ENCODE results near the gene DOCK4.

DOCK4 gene

DNA sequence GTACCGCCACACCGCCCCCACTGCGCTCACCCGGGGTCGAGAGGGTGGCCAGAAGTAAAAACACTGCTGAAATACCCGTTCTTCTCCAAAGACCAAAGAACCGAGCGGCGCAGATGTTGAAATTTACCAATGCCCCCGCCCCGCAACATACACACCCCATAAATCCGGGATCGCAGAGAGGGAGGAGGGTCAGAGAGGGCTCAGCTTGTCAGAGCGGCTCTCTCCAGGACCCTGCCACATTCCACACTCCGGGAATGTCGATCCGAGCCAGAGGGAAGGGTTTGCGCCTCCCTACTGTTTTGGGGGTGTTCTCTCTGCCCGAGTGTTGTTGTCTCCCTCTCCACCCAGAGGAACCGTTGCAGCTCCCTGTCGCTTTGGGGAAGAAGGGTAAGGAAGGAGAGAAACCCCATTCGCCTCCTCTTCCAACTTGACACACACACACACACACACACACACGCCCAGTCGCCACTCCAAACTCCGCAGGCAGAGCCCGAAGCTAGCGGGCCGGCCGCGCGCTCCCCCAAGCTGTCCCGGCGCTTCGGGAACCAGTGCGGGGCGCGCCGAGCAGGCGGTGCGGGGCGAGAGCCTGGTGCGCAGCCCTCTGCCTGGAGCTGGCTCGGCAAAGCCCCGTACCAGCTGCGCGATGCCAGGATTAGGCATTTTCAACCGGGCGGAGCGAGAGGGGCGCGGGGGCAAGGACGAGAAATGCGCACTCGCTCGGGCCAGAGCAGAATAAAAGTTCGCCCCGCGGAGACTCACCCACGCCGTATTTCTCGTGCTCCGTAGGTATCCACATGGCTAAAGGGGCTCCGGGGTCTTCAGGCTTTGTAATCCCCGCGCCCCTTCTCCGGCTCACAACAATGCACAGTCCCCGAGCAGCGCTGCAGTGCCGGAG, 609 bp downstream of the DOCK4 start:
- peak; percentile 51 for DNase-seq
- H3K9me3 Mint-ChIP-seq = no peaks in the 10 kb centered on the region
- H3K4me3 Mint-ChIP-seq = peak overlapping the region; percentile 88

DNA sequence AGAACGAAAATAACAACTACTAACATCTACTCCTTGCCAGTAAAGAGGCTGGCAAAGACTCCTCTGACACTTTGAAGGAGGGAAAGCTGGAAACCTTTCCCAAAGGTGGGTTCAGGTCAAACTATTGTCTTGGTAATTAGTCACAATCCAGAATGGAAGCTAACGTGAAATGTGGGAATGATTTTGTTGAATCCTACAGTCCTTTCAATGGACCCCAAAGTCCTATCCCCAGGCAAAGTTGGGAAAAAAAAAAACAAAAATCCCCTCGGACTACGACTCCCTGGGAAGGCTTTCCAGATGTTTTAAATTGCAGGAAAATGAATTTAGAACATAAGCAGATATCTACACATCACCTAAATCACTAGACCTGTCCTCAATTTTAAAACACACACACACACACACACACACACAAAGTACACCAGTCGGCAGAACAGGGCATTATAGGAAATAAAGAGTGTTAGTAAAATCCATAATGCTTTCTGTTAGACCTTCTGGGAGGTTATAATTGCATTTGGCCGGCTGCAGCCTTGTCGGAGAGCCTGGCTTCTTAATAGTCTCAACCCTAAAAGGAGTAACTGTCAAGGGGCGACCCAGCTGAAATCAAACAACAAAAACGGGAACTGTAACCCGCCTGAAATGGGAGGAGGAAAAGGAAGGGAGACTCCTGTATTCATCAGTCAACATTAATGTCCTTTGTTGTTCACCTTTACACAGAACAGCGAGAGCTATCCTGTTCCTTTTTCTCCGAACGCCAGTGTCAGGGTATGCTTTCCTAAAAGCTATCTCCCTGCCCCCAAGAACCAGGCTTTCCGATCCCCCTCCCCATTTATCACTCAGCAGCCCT, 1.5 kb downstream of the DOCK4 start:
- Mint-ChIP-seq H3K27me3 (peaks cover 53% of the 10 kb centered on the region), H3K27ac (no peak overlapping the region), H3K36me3 (ENCODE audit: low read depth) (peaks cover 10% of the 10 kb centered on the region)

More for the DNA sequence above, 609 bp downstream of the DOCK4 start:
- H3K4me1 Mint-ChIP-seq (ENCODE audit: low read depth) = peaks cover 39% of the 10 kb centered on the region
- H3K27me3 Mint-ChIP-seq = peaks cover 46% of the 10 kb centered on the region
- H3K36me3 Mint-ChIP-seq (ENCODE audit: low read depth) = peaks cover 11% of the 10 kb centered on the region
- peak overlapping the region; percentile 52 for H3K27ac Mint-ChIP-seq

GRCh38 chr7:112203365-112203739, 2.8 kb downstream of the DOCK4 start:
- H3K27ac Mint-ChIP-seq = no peak overlapping the region
- peaks cover 38% of the 10 kb centered on the region for H3K4me1 Mint-ChIP-seq (ENCODE audit: low read depth)
- DNase-seq = no peak
- no peak overlapping the region for H3K4me3 Mint-ChIP-seq
- peaks cover 9% of the 10 kb centered on the region for H3K36me3 Mint-ChIP-seq (ENCODE audit: low read depth)
- no peaks in the 10 kb centered on the region for H3K9me3 Mint-ChIP-seq
- H3K27me3 Mint-ChIP-seq = peaks cover 64% of the 10 kb centered on the region

More for the DNA sequence above, 1.5 kb downstream of the DOCK4 start:
- Mint-ChIP-seq H3K4me1 (ENCODE audit: low read depth) (peaks cover 38% of the 10 kb centered on the region), H3K9me3 (no peaks in the 10 kb centered on the region), H3K4me3 (peak overlapping the region; percentile 88)
- DNase-seq = no peak

- H3K9me3 Mint-ChIP-seq = no peaks in the 10 kb centered on the region
- no peak overlapping the region for H3K27ac Mint-ChIP-seq
- no peak overlapping the region for H3K4me3 Mint-ChIP-seq
- peaks cover 37% of the 10 kb centered on the region for H3K4me1 Mint-ChIP-seq (ENCODE audit: low read depth)
- H3K36me3 Mint-ChIP-seq (ENCODE audit: low read depth) = peaks cover 9% of the 10 kb centered on the region
- peaks cover 70% of the 10 kb centered on the region for H3K27me3 Mint-ChIP-seq
- DNase-seq = no peak
Measured at GRCh38 chr7:112202816-112203215, 3.4 kb downstream of the DOCK4 start.

DNA sequence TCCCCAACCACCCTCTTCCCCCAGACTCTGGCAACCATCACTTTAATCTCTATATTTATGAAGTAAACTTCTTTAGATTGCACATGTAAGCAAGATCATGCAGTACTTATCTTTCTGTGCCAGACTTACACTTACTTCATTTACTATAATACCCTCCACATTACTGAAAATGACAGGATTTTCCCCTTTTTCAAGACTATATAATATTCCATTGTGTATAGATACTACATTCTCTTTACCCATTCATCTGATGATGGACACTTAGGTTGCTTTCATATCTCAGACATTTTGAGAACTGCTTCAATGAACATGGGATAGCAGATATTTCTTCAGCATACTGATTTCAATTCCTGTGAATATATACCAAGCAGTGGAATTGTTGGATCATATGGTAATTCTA, 4.4 kb downstream of the DOCK4 start:
- Mint-ChIP-seq H3K9me3 (no peaks in the 10 kb centered on the region), H3K27ac (no peak overlapping the region), H3K36me3 (ENCODE audit: low read depth) (peaks cover 4% of the 10 kb centered on the region), H3K27me3 (peaks cover 78% of the 10 kb centered on the region), H3K4me3 (no peak overlapping the region), H3K4me1 (ENCODE audit: low read depth) (peaks cover 30% of the 10 kb centered on the region)
- no peak for DNase-seq

- H3K27me3 Mint-ChIP-seq = peaks cover 83% of the 10 kb centered on the region
- no peak overlapping the region for H3K27ac Mint-ChIP-seq
- no peak for DNase-seq
- H3K4me1 Mint-ChIP-seq (ENCODE audit: low read depth) = peaks cover 30% of the 10 kb centered on the region
- no peak overlapping the region for H3K4me3 Mint-ChIP-seq
- no peaks in the 10 kb centered on the region for H3K36me3 Mint-ChIP-seq (ENCODE audit: low read depth)
- H3K9me3 Mint-ChIP-seq = no peaks in the 10 kb centered on the region
Measured at GRCh38 chr7:112201411-112201810, 4.8 kb downstream of the DOCK4 start.

- H3K27me3 Mint-ChIP-seq = peaks cover 84% of the 10 kb centered on the region
- no peak overlapping the region for H3K27ac Mint-ChIP-seq
- H3K4me3 Mint-ChIP-seq = no peak overlapping the region
- H3K4me1 Mint-ChIP-seq (ENCODE audit: low read depth) = peaks cover 22% of the 10 kb centered on the region
- no peaks in the 10 kb centered on the region for H3K9me3 Mint-ChIP-seq
- no peak for DNase-seq
- no peaks in the 10 kb centered on the region for H3K36me3 Mint-ChIP-seq (ENCODE audit: low read depth)
Measured at GRCh38 chr7:112199672-112200071, 6.5 kb downstream of the DOCK4 start.

DNA sequence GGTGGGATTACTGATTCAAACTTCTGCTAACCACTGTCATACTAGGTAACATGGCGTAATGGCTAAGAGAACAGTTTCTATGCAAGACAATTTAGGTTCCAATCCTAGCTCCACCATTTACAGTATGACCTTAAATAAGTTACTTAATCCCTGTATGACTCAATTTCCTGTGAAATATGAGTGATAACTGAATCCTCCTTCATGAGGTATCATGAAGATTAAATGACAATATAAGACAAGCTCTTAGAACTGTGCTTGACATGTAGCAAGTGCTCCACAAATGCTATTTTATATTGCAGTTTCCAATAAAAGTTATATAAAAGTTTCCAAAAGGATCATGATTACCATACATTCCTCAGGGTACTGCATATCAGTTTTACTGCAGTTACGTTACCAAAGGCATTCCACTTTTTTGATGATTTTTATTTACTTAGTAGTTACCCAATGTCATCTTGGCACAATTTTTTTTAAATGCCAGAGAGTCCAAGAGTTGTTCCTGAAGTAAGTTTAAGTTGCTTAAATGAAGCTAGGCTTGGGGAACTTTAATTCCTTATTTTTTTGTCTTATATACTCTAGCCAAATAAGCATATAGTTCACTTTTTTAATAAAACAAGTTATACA, 7.1 kb downstream of the DOCK4 start:
- no peak overlapping the region for H3K4me3 Mint-ChIP-seq
- no peaks in the 10 kb centered on the region for H3K9me3 Mint-ChIP-seq
- no peak for DNase-seq
- H3K27ac Mint-ChIP-seq = no peak overlapping the region
- H3K36me3 Mint-ChIP-seq (ENCODE audit: low read depth) = no peaks in the 10 kb centered on the region
- H3K27me3 Mint-ChIP-seq = peaks cover 81% of the 10 kb centered on the region
- H3K4me1 Mint-ChIP-seq (ENCODE audit: low read depth) = peaks cover 16% of the 10 kb centered on the region

- H3K4me3 Mint-ChIP-seq = no peak overlapping the region
- H3K27ac Mint-ChIP-seq = no peak overlapping the region
- no peak for DNase-seq
- H3K27me3 Mint-ChIP-seq = peaks cover 78% of the 10 kb centered on the region
- H3K9me3 Mint-ChIP-seq = peaks cover 2% of the 10 kb centered on the region
- H3K36me3 Mint-ChIP-seq (ENCODE audit: low read depth) = no peaks in the 10 kb centered on the region
- peaks cover 15% of the 10 kb centered on the region for H3K4me1 Mint-ChIP-seq (ENCODE audit: low read depth)
Measured at GRCh38 chr7:112197322-112197721, 8.9 kb downstream of the DOCK4 start.

- Mint-ChIP-seq H3K9me3 (peaks cover 2% of the 10 kb centered on the region), H3K4me1 (ENCODE audit: low read depth) (peaks cover 17% of the 10 kb centered on the region), H3K36me3 (ENCODE audit: low read depth) (no peaks in the 10 kb centered on the region), H3K27ac (no peak overlapping the region), H3K4me3 (no peak overlapping the region), H3K27me3 (peaks cover 66% of the 10 kb centered on the region)
- DNase-seq = no peak
Measured at GRCh38 chr7:112195717-112196116, 10.5 kb downstream of the DOCK4 start.

GRCh38 chr7:112193915-112194502, 12.2 kb downstream of the DOCK4 start:
- Mint-ChIP-seq H3K9me3 (peaks cover 2% of the 10 kb centered on the region), H3K4me1 (ENCODE audit: low read depth) (peaks cover 14% of the 10 kb centered on the region), H3K27ac (no peak overlapping the region), H3K36me3 (ENCODE audit: low read depth) (no peaks in the 10 kb centered on the region), H3K4me3 (no peak overlapping the region), H3K27me3 (peaks cover 63% of the 10 kb centered on the region)
- DNase-seq = no peak

GRCh38 chr7:112192236-112193154, 13.7 kb downstream of the DOCK4 start:
- Mint-ChIP-seq H3K36me3 (ENCODE audit: low read depth) (no peaks in the 10 kb centered on the region), H3K4me3 (no peak overlapping the region), H3K27ac (no peak overlapping the region), H3K27me3 (peaks cover 48% of the 10 kb centered on the region), H3K9me3 (peaks cover 2% of the 10 kb centered on the region), H3K4me1 (ENCODE audit: low read depth) (peaks cover 10% of the 10 kb centered on the region)
- DNase-seq = no peak

- H3K4me1 Mint-ChIP-seq (ENCODE audit: low read depth) = peaks cover 10% of the 10 kb centered on the region
- H3K9me3 Mint-ChIP-seq = peaks cover 2% of the 10 kb centered on the region
- no peak overlapping the region for H3K4me3 Mint-ChIP-seq
- DNase-seq = no peak
- peaks cover 27% of the 10 kb centered on the region for H3K27me3 Mint-ChIP-seq
- H3K27ac Mint-ChIP-seq = no peak overlapping the region
- H3K36me3 Mint-ChIP-seq (ENCODE audit: low read depth) = no peaks in the 10 kb centered on the region
Measured at GRCh38 chr7:112190120-112190519, 16.1 kb downstream of the DOCK4 start.
